HepG2 (cell line): Measurements from ENCODE around the gene CCDC30. TPM values are rescaled to one million over a fixed set of nuclear protein-coding genes. Genes with fewer than 3 reads are reported as not detected.

Experiments used
- BHLHE40 ChIP-seq: IDR thresholded peaks from 2 replicates; pipeline ENCODE4 v1.6.1; 2011; ENCODE audit warnings: low read length, improper control_type of control experiment
- EHMT2 ChIP-seq: fragments of 200-600 bp; sonication (generic); IDR thresholded peaks from 2 replicates; pipeline ENCODE4 v1.7.0; 2017; ENCODE audit warnings: antibody characterized with exemption, low read depth, low read length, borderline replicate concordance
- JDP2 ChIP-seq: sonication (generic); formaldehyde crosslinking; IDR thresholded peaks from 2 replicates; pipeline ENCODE4 v1.8.1; 2022; ENCODE audit warnings: missing genetic modification reagents, borderline replicate concordance
- KDM3A ChIP-seq: IDR thresholded peaks from 2 replicates; pipeline ENCODE4 v1.6.1; 2018; ENCODE audit warnings: low read depth, missing compliant biosample characterization
- KMT2A ChIP-seq: sonication (generic); formaldehyde crosslinking; IDR thresholded peaks from 2 replicates; pipeline ENCODE4 v1.4.0; 2020; ENCODE audit warnings: missing genetic modification reagents
- NAIF1 ChIP-seq: sonication (generic); formaldehyde crosslinking; IDR thresholded peaks from 2 replicates; pipeline ENCODE4 v1.5.0; 2020; ENCODE audit warnings: mild to moderate bottlenecking, missing genetic modification reagents, borderline replicate concordance
- REXO4 ChIP-seq: sonication (generic); formaldehyde crosslinking; IDR thresholded peaks from 2 replicates; pipeline ENCODE4 v1.8.0; 2022; ENCODE audit warnings: missing genetic modification reagents, mild to moderate bottlenecking, borderline replicate concordance
- TAF15 ChIP-seq: fragments of 200-400 bp; formaldehyde crosslinking; IDR thresholded peaks from one replicate; pipeline ENCODE4 v1.6.1; 2018; ENCODE audit warnings: mild to moderate bottlenecking, low read depth, low read length; ENCODE audit not compliant: poor library complexity, severe bottlenecking
- TBX2 ChIP-seq: sonication (generic); formaldehyde crosslinking; IDR thresholded peaks from 2 replicates; pipeline ENCODE4 v1.5.0; 2020; ENCODE audit warnings: missing genetic modification reagents, mild to moderate bottlenecking, borderline replicate concordance
- TSC22D2 ChIP-seq: sonication (generic); formaldehyde crosslinking; IDR thresholded peaks from 2 replicates; pipeline ENCODE4 v1.5.1; 2020; ENCODE audit warnings: missing genetic modification reagents, mild to moderate bottlenecking, borderline replicate concordance
- YY1 ChIP-seq: IDR thresholded peaks from 2 replicates; pipeline ENCODE4 v1.6.1; 2011; ENCODE audit warnings: low read length, low read depth, moderate library complexity, mild to moderate bottlenecking; ENCODE audit not compliant: insufficient read depth, insufficient replicate concordance
- ZFP1 ChIP-seq: IDR thresholded peaks from 2 replicates; pipeline ENCODE4 v1.6.1; 2016
- ZNF10 ChIP-seq: sonication (generic); formaldehyde crosslinking; IDR thresholded peaks from 2 replicates; pipeline ENCODE4 v1.4.0; 2020; ENCODE audit warnings: mild to moderate bottlenecking, low read depth, missing genetic modification reagents, borderline replicate concordance
- ZNF20 ChIP-seq: sonication (generic); formaldehyde crosslinking; IDR thresholded peaks from 2 replicates; pipeline ENCODE4 v1.4.0; 2020; ENCODE audit warnings: mild to moderate bottlenecking, moderate library complexity, missing genetic modification reagents
- ZNF282 ChIP-seq: fragments of 450-650 bp; IDR thresholded peaks from 2 replicates; pipeline ENCODE4 v1.6.1; 2018; ENCODE audit not compliant: partially characterized antibody
- ZNF331 ChIP-seq: sonication (generic); formaldehyde crosslinking; IDR thresholded peaks from 2 replicates; pipeline ENCODE4 v1.4.0; 2020; ENCODE audit warnings: missing genetic modification reagents
- ZNF749 ChIP-seq: sonication (generic); formaldehyde crosslinking; IDR thresholded peaks from 2 replicates; pipeline ENCODE4 v1.8.0; 2022; ENCODE audit warnings: mild to moderate bottlenecking, missing genetic modification reagents, moderate library complexity, borderline replicate concordance
- polyA plus RNA-seq, 8 experiments: library from polyadenylated mRNA; depleted of rRNA in 3 of 8; stranded (reverse) in 7 of 8; unstranded in 1 of 8; fragments of >200 nt; fragmentation: Illumina TruSeq in 4 of 8; extraction: Trizol in 4 of 8; gene quantifications; 2 replicates each; pipeline versions ENCODE4 v1.2.1 to v1.2.3, GENCODE V29; 2011 to 2016; ENCODE audit warnings: low read depth in 4 of 8, missing spikeins in 1 of 8, mixed read lengths in 1 of 8; ENCODE audit not compliant: insufficient read depth in 1 of 8
- total RNA-seq, 5 experiments: library from RNA; depleted of rRNA; stranded (reverse); fragments of >200 nt; fragmentation: Illumina TruSeq; extraction: Trizol; gene quantifications; 2 replicates each; pipeline ENCODE4 v1.2.3, GENCODE V29; 2016; ENCODE audit warnings: low read depth in 1 of 5
- TF ChIP-seq, protein P1 (sequence below): sonication (generic); formaldehyde crosslinking; IDR thresholded peaks from 2 replicates; pipeline ENCODE4 v1.8.1; 2023; ENCODE audit warnings: missing genetic modification reagents, mild to moderate bottlenecking, borderline replicate concordance
- TF ChIP-seq, protein P2 (sequence below): sonication (generic); formaldehyde crosslinking; IDR thresholded peaks from 2 replicates; pipeline ENCODE4 v1.8.0; 2022; ENCODE audit warnings: mild to moderate bottlenecking, missing genetic modification reagents, moderate library complexity
- TF ChIP-seq, protein P3 (sequence below): sonication (generic); formaldehyde crosslinking; IDR thresholded peaks from 2 replicates; pipeline ENCODE4 v1.4.0; 2020; ENCODE audit warnings: missing genetic modification reagents, borderline replicate concordance
- TF ChIP-seq, protein P4 (sequence below): sonication (generic); formaldehyde crosslinking; IDR thresholded peaks from 2 replicates; pipeline ENCODE4 v1.4.0; 2020; ENCODE audit warnings: mild to moderate bottlenecking, low read depth, missing genetic modification reagents
- TF ChIP-seq, protein P5 (sequence below): sonication (generic); formaldehyde crosslinking; IDR thresholded peaks from 2 replicates; pipeline ENCODE4 v1.8.1; 2022; ENCODE audit warnings: low read depth, mild to moderate bottlenecking, missing genetic modification reagents

CCDC30 gene
- total and polyA plus RNA-seq, 2 of the 13 experiments (the other 11 are each of a cell fraction or from before 2014, with no cell fraction given), result 0.25 to 0.77 TPM

DNA sequence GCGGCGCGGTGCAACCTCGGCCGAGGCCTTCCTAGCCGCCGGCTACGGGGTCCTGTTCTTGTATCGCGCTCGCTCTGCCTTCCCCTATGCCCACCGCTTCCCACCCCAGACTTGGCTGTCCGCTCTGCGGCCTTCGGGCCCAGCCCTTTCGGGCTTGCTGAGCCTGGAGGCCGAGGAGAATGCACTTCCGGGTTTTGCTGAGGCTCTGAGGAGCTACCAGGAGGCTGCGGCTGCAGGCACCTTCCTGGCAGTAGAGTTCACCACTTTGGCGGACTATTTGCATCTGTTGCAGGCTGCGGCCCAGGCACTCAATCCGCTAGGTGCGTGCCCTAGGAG is 6.4 kb upstream of the CCDC30 start (continued):
- TF ChIP-seq EHMT2 (no peak), REXO4 (CRISPR knock-in tag) (no peak), ZFP1 (CRISPR knock-in tag) (no peak), NAIF1 (CRISPR knock-in tag) (no peak), TSC22D2 (CRISPR knock-in tag) (no peak), ZNF10 (CRISPR knock-in tag) (no peak), JDP2 (CRISPR knock-in tag) (no peak), ZNF331 (CRISPR knock-in tag) (no peak), BHLHE40 (no peak), ZNF20 (CRISPR knock-in tag) (peak; percentile 88), TAF15 (peak; percentile 0), KMT2A (peak; percentile 28; the same call in 1 of the 2 replicates), TBX2 (no peak), ZNF749 (no peak), KDM3A (CRISPR knock-in tag) (no peak), ZNF282 (no peak), YY1 (no peak)
- TF ChIP-seq, protein P1, sequence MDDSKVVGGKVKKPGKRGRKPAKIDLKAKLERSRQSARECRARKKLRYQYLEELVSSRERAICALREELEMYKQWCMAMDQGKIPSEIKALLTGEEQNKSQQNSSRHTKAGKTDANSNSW (CRISPR knock-in tag), result no peak; the same call in 1 of the 2 replicates
- TF ChIP-seq, protein P2, sequence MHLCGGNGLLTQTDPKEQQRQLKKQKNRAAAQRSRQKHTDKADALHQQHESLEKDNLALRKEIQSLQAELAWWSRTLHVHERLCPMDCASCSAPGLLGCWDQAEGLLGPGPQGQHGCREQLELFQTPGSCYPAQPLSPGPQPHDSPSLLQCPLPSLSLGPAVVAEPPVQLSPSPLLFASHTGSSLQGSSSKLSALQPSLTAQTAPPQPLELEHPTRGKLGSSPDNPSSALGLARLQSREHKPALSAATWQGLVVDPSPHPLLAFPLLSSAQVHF (CRISPR knock-in tag), result no peak
- TF ChIP-seq, protein P3, sequence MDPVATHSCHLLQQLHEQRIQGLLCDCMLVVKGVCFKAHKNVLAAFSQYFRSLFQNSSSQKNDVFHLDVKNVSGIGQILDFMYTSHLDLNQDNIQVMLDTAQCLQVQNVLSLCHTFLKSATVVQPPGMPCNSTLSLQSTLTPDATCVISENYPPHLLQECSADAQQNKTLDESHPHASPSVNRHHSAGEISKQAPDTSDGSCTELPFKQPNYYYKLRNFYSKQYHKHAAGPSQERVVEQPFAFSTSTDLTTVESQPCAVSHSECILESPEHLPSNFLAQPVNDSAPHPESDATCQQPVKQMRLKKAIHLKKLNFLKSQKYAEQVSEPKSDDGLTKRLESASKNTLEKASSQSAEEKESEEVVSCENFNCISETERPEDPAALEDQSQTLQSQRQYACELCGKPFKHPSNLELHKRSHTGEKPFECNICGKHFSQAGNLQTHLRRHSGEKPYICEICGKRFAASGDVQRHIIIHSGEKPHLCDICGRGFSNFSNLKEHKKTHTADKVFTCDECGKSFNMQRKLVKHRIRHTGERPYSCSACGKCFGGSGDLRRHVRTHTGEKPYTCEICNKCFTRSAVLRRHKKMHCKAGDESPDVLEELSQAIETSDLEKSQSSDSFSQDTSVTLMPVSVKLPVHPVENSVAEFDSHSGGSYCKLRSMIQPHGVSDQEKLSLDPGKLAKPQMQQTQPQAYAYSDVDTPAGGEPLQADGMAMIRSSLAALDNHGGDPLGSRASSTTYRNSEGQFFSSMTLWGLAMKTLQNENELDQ (CRISPR knock-in tag), result no peak
- TF ChIP-seq, protein P4, sequence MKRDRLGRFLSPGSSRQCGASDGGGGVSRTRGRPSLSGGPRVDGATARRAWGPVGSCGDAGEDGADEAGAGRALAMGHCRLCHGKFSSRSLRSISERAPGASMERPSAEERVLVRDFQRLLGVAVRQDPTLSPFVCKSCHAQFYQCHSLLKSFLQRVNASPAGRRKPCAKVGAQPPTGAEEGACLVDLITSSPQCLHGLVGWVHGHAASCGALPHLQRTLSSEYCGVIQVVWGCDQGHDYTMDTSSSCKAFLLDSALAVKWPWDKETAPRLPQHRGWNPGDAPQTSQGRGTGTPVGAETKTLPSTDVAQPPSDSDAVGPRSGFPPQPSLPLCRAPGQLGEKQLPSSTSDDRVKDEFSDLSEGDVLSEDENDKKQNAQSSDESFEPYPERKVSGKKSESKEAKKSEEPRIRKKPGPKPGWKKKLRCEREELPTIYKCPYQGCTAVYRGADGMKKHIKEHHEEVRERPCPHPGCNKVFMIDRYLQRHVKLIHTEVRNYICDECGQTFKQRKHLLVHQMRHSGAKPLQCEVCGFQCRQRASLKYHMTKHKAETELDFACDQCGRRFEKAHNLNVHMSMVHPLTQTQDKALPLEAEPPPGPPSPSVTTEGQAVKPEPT (CRISPR knock-in tag), result no peak
- TF ChIP-seq, protein P5, sequence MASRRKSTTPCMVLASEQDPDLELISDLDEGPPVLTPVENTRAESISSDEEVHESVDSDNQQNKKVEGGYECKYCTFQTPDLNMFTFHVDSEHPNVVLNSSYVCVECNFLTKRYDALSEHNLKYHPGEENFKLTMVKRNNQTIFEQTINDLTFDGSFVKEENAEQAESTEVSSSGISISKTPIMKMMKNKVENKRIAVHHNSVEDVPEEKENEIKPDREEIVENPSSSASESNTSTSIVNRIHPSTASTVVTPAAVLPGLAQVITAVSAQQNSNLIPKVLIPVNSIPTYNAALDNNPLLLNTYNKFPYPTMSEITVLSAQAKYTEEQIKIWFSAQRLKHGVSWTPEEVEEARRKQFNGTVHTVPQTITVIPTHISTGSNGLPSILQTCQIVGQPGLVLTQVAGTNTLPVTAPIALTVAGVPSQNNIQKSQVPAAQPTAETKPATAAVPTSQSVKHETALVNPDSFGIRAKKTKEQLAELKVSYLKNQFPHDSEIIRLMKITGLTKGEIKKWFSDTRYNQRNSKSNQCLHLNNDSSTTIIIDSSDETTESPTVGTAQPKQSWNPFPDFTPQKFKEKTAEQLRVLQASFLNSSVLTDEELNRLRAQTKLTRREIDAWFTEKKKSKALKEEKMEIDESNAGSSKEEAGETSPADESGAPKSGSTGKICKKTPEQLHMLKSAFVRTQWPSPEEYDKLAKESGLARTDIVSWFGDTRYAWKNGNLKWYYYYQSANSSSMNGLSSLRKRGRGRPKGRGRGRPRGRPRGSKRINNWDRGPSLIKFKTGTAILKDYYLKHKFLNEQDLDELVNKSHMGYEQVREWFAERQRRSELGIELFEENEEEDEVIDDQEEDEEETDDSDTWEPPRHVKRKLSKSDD, result no peak
